OCI-LY7 (cell line): ENCODE measurements around the gene RSU1.

Source experiments
- CTCF ChIP-seq: fragments of 200-600 bp; sonication (generic); conservative IDR thresholded peaks from 2 replicates; pipeline ENCODE4 v1.5.1; 2014; ENCODE audit warnings: mild to moderate bottlenecking, antibody characterized with exemption, low read length, moderate library complexity, mixed read lengths
- EZH2phosphoT487 ChIP-seq: fragments of 200-600 bp; sonication (generic); IDR thresholded peaks from 2 replicates; pipeline ENCODE4 v1.6.1; 2018; ENCODE audit warnings: low read depth, borderline replicate concordance, mild to moderate bottlenecking, mixed run types, antibody characterized with exemption, low read length, moderate library complexity, mixed read lengths

- TF ChIP-seq CTCF (no peak), EZH2phosphoT487 (no peak)
Measured at GRCh38 chr10:16814012-16814411, 3.2 kb downstream of the RSU1 start.
